HG02678 (cell line): ENCODE data around the gene CACNA2D3.

Experiments used
- ATAC-seq: cut with Tn5 transposase; IDR thresholded peaks from one replicate; pipeline ENCODE4 v1.9.1; 2021; ENCODE audit warnings: mild to moderate bottlenecking, moderate library complexity; ENCODE audit not compliant: unreplicated experiment

The CACNA2D3 gene

GRCh38 chr3:54818942-54819341 is 696.6 kb downstream of the CACNA2D3 start:
- ATAC-seq, result no peak

GRCh38 chr3:54819946-54820345 is 697.6 kb downstream of the CACNA2D3 start:
- ATAC-seq, result no peak

GRCh38 chr3:54822206-54822605 is 699.9 kb downstream of the CACNA2D3 start:
- no peak for ATAC-seq

GRCh38 chr3:54826251-54826691 is 703.9 kb downstream of the CACNA2D3 start:
- no peak for ATAC-seq

- no peak for ATAC-seq
These were observed 704.8 kb downstream of the CACNA2D3 start for GRCh38 chr3:54827056-54827687.

- ATAC-seq, result no peak
These were observed 705.4 kb downstream of the CACNA2D3 start for GRCh38 chr3:54827776-54828175.

GRCh38 chr3:54830658-54831057 is 708.3 kb downstream of the CACNA2D3 start:
- no peak for ATAC-seq

- no peak for ATAC-seq
These were observed 708.8 kb downstream of the CACNA2D3 start for GRCh38 chr3:54831112-54831511.

- no peak for ATAC-seq
These were observed 710.5 kb downstream of the CACNA2D3 start for GRCh38 chr3:54832876-54833275.

GRCh38 chr3:54835701-54836100 is 713.3 kb downstream of the CACNA2D3 start:
- no peak for ATAC-seq

- ATAC-seq, result no peak
These were observed 714.5 kb downstream of the CACNA2D3 start for GRCh38 chr3:54836871-54837270.

- ATAC-seq, result no peak
These were observed 715.6 kb downstream of the CACNA2D3 start for GRCh38 chr3:54837964-54838363.

GRCh38 chr3:54841471-54841870 is 719.1 kb downstream of the CACNA2D3 start:
- ATAC-seq, result no peak

GRCh38 chr3:54843352-54843751 is 721.0 kb downstream of the CACNA2D3 start:
- no peak for ATAC-seq

- no peak for ATAC-seq
These were observed 721.9 kb downstream of the CACNA2D3 start for GRCh38 chr3:54844211-54844610.

GRCh38 chr3:54845011-54845410 is 722.7 kb downstream of the CACNA2D3 start:
- ATAC-seq, result no peak

- no peak for ATAC-seq
These were observed 723.2 kb downstream of the CACNA2D3 start for GRCh38 chr3:54845551-54845950.

- ATAC-seq, result no peak
These were observed 723.8 kb downstream of the CACNA2D3 start for GRCh38 chr3:54846119-54846518.

- no peak for ATAC-seq
These were observed 725.0 kb downstream of the CACNA2D3 start for GRCh38 chr3:54847361-54847760.

GRCh38 chr3:54849360-54849759 is 727.0 kb downstream of the CACNA2D3 start:
- ATAC-seq, result no peak

GRCh38 chr3:54850484-54851018 is 728.2 kb downstream of the CACNA2D3 start:
- ATAC-seq, result no peak

- ATAC-seq, result peak; percentile 82
These were observed 731.4 kb downstream of the CACNA2D3 start for GRCh38 chr3:54853573-54854404.
